ENCODE data around the gene GLRX2.
"Not testable (repeated sequence)": the region's sequence is repeated elsewhere in the genome, so short reads cannot be mapped to it uniquely, and the experiment has no call there.

Gene GLRX2

DNA sequence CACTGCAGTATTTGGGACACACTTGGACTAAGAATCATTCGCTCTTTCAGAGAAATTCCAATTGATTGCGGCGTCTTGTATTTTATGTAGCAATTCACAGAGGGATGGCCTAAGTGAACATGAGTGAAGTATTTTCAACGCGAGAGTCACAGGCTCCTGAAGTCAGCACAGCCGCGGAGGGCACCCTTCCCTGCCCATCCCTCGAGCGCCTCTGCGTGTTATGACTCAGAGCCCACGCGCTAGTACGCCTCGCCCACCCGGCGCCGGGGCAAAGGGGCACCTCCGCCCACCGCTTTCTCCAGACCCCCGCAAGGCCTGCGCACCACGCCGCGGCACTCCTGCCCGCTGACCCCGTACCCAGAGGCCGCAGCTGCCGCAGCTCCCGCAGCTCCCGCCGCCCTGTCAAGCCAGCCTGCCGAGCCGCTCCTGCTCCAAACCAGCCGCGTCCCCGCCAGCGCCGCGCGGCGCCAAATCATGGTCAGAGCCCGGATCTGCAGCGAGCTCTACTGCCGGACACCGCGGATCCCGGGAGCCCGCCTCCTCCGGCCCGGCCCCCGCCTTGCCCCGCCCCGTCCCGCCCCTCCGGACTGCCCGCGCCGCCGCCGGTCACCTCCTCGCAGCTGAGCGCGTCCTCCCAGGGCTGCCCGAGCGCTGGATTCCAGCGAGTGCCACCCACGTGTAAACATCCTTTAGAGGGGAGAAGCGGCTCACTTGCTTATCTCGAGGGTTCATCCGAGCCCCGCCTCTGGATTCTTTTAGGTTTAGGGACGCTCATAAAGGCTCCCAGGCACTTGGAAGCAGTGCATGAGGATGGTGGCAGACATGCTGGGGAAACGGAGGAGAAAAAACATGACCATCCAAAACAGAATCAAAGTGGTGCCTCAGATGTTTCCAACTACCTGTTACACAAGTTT is at the start of gene GLRX2:
GLRX2 (minus strand) TSS at position 508 of the 914 bp plus-strand sequence; CDS start at position 476, 32 bp downstream.
- DNase-seq, result peak; percentile 72

GRCh38 chr1:193144999-193145398 is 39.8 kb upstream of the GLRX2 start:
- no peak for DNase-seq

DNA sequence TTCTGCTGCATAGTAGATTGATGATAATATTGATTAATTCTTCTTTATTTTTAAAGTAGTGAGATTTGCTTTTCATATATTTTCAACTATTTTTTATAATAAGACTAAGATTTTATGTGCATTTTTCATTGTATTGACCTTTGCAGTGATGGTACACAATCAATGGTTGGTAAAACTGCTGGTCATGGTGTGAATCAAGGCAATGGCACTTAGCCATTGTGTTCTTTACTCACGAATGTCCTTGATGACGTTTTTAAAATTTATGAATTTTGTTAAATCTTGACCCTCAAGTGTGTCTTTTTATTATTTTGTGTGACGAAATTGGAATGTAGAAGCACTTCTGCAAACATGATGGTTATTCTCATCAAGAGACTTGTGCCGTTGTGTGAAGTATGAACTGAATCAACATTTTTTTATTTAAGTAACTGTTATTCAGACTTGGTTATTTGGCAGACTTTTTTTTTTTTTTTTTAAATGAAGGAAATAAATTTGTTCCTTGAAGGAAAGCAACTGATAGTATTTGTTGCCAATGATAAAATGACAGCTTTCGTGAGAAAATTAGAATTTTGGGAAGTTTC is 39.2 kb upstream of the GLRX2 start:
- no peak for DNase-seq

DNA sequence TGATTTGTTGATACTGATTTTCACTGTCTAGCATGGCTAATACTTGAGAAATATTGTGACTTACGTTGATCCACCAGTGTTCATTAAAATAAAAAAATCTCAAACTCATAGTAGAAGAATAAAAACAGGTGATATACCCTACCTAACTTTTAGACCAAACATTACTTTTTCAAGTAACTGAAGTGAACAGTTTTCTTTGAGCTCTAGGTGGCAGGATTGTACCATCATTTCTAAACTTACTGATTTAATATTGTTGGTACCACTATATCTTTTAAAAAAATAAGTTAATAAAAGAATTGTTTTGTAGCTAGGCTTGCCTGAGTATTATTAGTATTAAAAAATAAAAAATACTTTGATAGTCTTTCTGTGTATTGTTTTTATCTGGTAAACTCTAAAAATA is 38.1 kb upstream of the GLRX2 start:
- no peak for DNase-seq

GRCh38 chr1:193142409-193142808 is 37.2 kb upstream of the GLRX2 start:
- no peak for DNase-seq

GRCh38 chr1:193141804-193142203 is 36.6 kb upstream of the GLRX2 start:
- DNase-seq, result no peak

- DNase-seq, result no peak
Observed at GRCh38 chr1:193140254-193140653, 35.0 kb upstream of the GLRX2 start.

- DNase-seq, result no peak
Observed at GRCh38 chr1:193131266-193131860, 26.1 kb upstream of the GLRX2 start.

DNA sequence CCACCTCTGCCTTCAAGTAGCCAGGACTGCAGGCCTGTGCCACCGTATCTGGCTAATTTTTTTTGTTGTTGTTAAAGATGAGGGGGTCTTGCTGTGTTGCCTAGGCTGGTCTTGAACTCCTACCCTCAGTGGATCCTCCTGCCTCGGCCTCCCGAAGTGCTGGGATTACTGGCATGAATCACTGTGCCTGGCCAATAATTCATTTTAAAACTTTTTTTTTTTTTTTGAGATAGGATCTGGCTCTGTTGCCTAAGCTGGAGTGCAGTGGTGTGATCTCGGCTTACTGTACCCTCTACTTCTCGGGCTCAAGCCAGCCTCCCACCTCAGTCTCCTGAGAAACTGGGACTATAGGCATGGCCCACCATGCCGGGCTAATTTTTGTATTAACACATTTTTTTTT is 20.2 kb upstream of the GLRX2 start:
- DNase-seq, result no peak

GRCh38 chr1:193123751-193124150 is 18.5 kb upstream of the GLRX2 start:
- DNase-seq, result no peak

DNA sequence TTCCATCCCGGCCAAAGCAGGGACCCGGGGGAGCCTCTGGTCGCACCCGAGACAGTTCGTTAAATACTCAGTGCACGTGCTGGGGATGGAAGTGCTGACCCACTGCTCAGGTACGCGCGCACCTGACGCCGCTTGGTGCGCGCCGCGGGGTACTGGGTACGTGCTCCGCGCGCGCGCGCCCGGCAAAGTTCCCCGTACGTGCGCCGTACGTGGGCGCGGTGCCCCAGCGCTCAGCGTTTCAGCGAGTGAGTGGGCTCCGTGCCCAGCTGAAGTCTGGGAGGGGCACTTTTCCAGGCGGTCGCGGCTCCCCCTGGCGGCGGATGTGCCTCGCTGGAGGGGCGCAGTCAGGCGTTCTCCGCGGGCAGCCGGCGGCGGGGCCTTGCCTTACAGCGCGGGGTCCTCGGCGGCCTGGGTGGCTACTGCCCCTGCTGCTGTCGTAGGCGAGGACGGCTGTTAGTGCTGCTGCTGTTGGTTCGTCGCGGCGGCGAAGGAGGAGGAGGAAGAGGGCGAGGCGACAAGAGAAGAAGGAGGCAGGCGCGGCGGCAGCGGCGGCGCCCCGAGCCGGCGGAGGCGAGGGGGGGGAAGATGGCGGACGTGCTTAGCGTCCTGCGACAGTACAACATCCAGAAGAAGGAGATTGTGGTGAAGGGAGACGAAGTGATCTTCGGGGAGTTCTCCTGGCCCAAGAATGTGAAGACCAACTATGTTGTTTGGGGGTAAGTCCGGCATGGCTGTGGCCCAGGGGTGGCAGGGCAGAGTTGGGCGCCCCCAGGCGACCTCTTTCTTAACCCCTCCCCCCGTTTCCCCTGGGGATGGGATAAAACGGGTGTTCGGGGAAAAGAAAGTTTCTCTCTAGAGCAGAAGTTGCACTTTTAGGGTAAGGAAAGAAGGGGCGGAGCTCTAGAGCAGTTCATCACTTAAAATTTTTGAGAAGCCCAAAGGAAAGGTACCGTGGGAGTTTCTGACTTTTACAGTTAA is 16.7 kb upstream of the GLRX2 start, which contains the start of gene CDC73:
CDC73 (plus strand) TSS at position 416 of the 978 bp plus-strand sequence; CDS start at position 586, 170 bp downstream.
- peak; percentile 99 for DNase-seq

GRCh38 chr1:193120604-193121166 is 15.5 kb upstream of the GLRX2 start:
- DNase-seq, result no peak

DNA sequence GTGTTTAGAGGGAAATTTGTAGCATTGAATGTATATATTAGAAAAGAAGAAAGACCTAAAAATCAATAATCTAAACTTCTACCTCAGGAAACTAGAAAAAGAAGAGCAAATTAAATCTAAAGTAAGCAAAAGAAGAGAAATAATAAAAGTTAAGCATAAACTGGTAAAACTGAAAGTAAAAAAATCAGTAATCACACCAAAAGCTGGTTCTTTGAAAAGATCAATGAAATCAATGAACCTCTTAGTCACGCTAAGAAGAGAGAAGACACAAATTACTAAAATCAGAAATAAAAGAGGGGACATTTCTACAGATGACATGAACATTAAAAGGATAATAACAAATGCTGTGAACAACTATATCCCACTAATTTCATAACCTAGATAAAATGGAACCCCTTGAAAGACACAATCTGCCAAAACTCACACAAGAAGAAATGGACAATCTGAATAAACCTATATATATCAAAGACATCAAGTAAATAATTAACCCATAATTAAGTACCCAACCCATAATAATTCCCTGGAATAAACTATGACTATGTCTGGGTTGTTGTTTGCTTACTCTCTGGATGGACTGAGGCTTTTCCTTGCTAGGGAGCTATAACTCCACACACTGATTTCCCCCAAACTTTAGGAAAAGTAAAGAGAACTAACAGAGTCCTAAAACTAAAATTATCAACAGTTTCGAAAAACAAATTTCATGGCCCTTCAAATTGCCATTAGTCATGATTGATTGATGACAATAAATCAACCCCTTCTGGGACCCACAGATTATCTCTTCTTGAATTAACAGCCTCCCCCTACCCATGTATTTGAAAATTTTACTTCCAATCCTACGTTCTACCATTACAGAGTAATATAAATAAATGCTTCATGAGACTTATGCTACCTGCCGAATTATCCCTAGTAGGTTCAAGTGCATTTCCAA is 13.9 kb upstream of the GLRX2 start:
- no peak for DNase-seq

DNA sequence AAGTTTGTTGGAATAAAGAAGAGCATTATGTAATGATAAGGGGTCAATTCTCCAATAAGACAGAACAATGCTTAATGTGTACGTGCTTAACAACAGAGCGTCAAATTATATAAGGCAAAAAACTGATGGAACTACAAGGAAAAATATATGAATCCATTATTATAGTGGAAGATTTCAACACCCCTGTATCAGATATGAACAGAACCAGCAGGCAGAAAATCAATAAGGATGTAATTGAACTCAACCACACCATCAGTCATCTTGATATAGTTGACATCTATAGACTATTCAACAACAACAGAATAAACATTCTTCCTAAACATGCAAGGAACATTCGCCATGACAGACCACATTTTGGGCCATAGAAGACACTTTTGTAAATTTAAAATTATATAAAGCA is 13.0 kb upstream of the GLRX2 start:
- no peak for DNase-seq

GRCh38 chr1:193117167-193117566 is 12.0 kb upstream of the GLRX2 start:
- DNase-seq, result not testable (repeated sequence)

GRCh38 chr1:193115629-193116227 is 10.5 kb upstream of the GLRX2 start:
- no peak for DNase-seq

- DNase-seq, result no peak
Observed at GRCh38 chr1:193114485-193115095, 9.4 kb upstream of the GLRX2 start.

DNA sequence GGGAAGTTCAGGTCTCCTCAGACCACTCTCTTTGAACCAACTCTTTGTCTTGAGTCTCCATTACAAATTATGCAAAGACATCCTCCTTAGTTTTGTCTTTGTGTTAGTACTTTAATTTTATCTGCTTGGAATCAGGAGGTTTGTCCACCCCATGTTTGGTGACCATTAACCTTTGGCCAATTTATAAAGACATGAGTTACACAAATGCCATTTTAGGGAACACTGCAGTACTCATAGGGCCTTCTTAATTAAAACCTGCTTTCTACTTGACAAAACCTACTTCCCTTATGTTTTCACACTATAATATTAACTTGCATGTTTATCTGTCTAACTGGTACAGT is 8.7 kb upstream of the GLRX2 start:
- DNase-seq, result no peak

DNA sequence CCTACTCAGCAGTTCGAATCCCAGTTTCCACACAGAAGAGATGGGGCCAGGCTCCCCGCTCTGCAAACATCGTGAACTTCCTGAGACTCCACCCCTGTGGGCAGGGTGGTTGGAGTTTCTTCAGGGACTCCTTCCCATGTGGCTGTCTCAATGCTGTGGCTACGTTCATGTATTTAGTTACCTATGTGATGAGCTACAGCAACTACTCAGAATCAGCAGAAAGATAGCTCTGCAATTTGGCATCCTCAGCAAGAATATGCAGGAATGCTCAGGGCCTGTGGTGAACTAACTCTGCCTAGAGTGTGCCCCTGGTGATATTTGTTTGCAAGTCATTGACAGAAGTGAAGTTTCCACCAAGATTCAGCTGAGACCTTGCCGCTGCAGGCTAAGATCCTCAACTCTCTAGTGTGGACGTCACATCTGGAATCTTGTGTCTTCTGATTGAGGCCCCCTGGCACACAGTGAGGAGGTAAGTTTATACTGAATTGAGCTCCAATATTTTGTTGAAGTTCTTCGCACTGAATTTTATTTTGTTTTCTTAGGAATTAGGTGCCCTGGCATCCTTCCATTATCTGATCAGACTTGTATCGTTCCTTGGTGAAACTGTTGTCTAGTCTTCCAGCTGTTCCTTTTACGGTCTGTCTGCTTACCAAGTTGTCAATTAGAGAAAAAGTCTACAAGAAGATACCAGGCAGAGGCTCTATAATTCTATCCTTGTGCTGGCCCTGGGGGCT is 8.2 kb upstream of the GLRX2 start:
- DNase-seq, result no peak

Measured in activated CD4-positive, alpha-beta T cell treated with anti-CD3 and anti-CD28 coated beads for 48 hours (primary cell).